HepG2 (cell line): ENCODE measurements around the gene PAXIP1. TPM values are rescaled to one million over a fixed set of nuclear protein-coding genes. Genes with fewer than 3 reads are reported as not detected.
A peak's percentile ranks its signal among the peaks of the same experiment; 100 is the strongest.

Experiments used
- AKAP8 ChIP-seq: sonication (generic); formaldehyde crosslinking; IDR thresholded peaks from 2 replicates; pipeline ENCODE4 v1.5.1; 2020; ENCODE audit warnings: mild to moderate bottlenecking, missing genetic modification reagents
- DNMT3B ChIP-seq: conservative IDR thresholded peaks from 2 replicates; pipeline ENCODE4 v1.6.1; 2016; ENCODE audit warnings: missing biosample characterization, control low read depth
- FOXO1 ChIP-seq: sonication (generic); formaldehyde crosslinking; IDR thresholded peaks from 2 replicates; pipeline ENCODE4 v1.4.0; 2020; ENCODE audit warnings: missing genetic modification reagents
- GATAD2A ChIP-seq: IDR thresholded peaks from 2 replicates; pipeline ENCODE4 v1.6.1; 2016
- HHEX ChIP-seq: IDR thresholded peaks from 2 replicates; pipeline ENCODE4 v1.6.1; 2016; ENCODE audit warnings: control low read depth
- HNRNPUL1 ChIP-seq: fragments of 200-400 bp; formaldehyde crosslinking; IDR thresholded peaks from 2 replicates; pipeline ENCODE4 v1.6.1; 2017; ENCODE audit warnings: low read depth, mild to moderate bottlenecking, low read length, moderate library complexity
- KLF9 ChIP-seq: IDR thresholded peaks from 2 replicates; pipeline ENCODE4 v1.6.1; 2016; ENCODE audit warnings: low read depth
- MTF1 ChIP-seq: sonication (generic); formaldehyde crosslinking; IDR thresholded peaks from 2 replicates; pipeline ENCODE4 v1.5.0; 2020; ENCODE audit warnings: missing genetic modification reagents
- MYNN ChIP-seq: sonication (generic); formaldehyde crosslinking; IDR thresholded peaks from 2 replicates; pipeline ENCODE4 v1.4.0; 2020; ENCODE audit warnings: mild to moderate bottlenecking, low read depth, missing genetic modification reagents
- POGZ ChIP-seq: sonication (generic); formaldehyde crosslinking; IDR thresholded peaks from 2 replicates; pipeline ENCODE4 v1.4.0; 2020; ENCODE audit warnings: mild to moderate bottlenecking, missing genetic modification reagents
- SP2 ChIP-seq: sonication (generic); formaldehyde crosslinking; IDR thresholded peaks from 2 replicates; pipeline ENCODE4 v1.5.1; 2020; ENCODE audit warnings: mild to moderate bottlenecking, missing genetic modification reagents
- SYNCRIP ChIP-seq: fragments of 200-400 bp; formaldehyde crosslinking; IDR thresholded peaks from 2 replicates; pipeline ENCODE4 v1.6.1; 2018; ENCODE audit warnings: mild to moderate bottlenecking, low read depth, low read length; ENCODE audit not compliant: insufficient read depth
- ZBTB7B ChIP-seq: sonication (generic); formaldehyde crosslinking; IDR thresholded peaks from 2 replicates; pipeline ENCODE4 v1.4.0; 2020; ENCODE audit warnings: missing genetic modification reagents
- ZNF230 ChIP-seq: sonication (generic); formaldehyde crosslinking; IDR thresholded peaks from 2 replicates; pipeline ENCODE4 v1.4.0; 2020; ENCODE audit warnings: mild to moderate bottlenecking, missing genetic modification reagents
- ZNF44 ChIP-seq: sonication (generic); formaldehyde crosslinking; IDR thresholded peaks from 2 replicates; pipeline ENCODE4 v1.5.1; 2020; ENCODE audit warnings: mild to moderate bottlenecking, missing genetic modification reagents
- ZNF451 ChIP-seq: sonication (generic); formaldehyde crosslinking; IDR thresholded peaks from 2 replicates; pipeline ENCODE4 v1.5.0; 2020; ENCODE audit warnings: mild to moderate bottlenecking, missing genetic modification reagents
- ZNF670 ChIP-seq: sonication (generic); formaldehyde crosslinking; IDR thresholded peaks from 2 replicates; pipeline ENCODE4 v1.8.0; 2022; ENCODE audit warnings: mild to moderate bottlenecking, missing genetic modification reagents, borderline replicate concordance
- ZNF703 ChIP-seq: sonication (generic); formaldehyde crosslinking; IDR thresholded peaks from 2 replicates; pipeline ENCODE4 v1.5.1; 2020; ENCODE audit warnings: missing genetic modification reagents, mild to moderate bottlenecking, moderate library complexity, borderline replicate concordance
- ZNF776 ChIP-seq: sonication (generic); formaldehyde crosslinking; IDR thresholded peaks from 2 replicates; pipeline ENCODE4 v1.4.0; 2020; ENCODE audit warnings: mild to moderate bottlenecking, missing genetic modification reagents
- ZNF883 ChIP-seq: sonication (generic); formaldehyde crosslinking; IDR thresholded peaks from 2 replicates; pipeline ENCODE4 v1.5.1; 2020; ENCODE audit warnings: mild to moderate bottlenecking, missing genetic modification reagents; ENCODE audit errors: not compliant biosample characterization
- ZSCAN20 ChIP-seq: sonication (generic); formaldehyde crosslinking; IDR thresholded peaks from 2 replicates; pipeline ENCODE4 v1.4.0; 2020; ENCODE audit warnings: missing genetic modification reagents, mild to moderate bottlenecking, borderline replicate concordance
- polyA plus RNA-seq, 8 experiments: library from polyadenylated mRNA; depleted of rRNA in 3 of 8; stranded (reverse) in 7 of 8; unstranded in 1 of 8; fragments of >200 nt; fragmentation: Illumina TruSeq in 4 of 8; extraction: Trizol in 4 of 8; gene quantifications; 2 replicates each; pipeline versions ENCODE4 v1.2.1 to v1.2.3, GENCODE V29; 2011 to 2016; ENCODE audit warnings: low read depth in 4 of 8, missing spikeins in 1 of 8, mixed read lengths in 1 of 8; ENCODE audit not compliant: insufficient read depth in 1 of 8
- total RNA-seq, 5 experiments: library from RNA; depleted of rRNA; stranded (reverse); fragments of >200 nt; fragmentation: Illumina TruSeq; extraction: Trizol; gene quantifications; 2 replicates each; pipeline ENCODE4 v1.2.3, GENCODE V29; 2016; ENCODE audit warnings: low read depth in 1 of 5
- TF ChIP-seq, protein P1 (sequence below): sonication (generic); formaldehyde crosslinking; IDR thresholded peaks from 2 replicates; pipeline ENCODE4 v1.4.0; 2020; ENCODE audit warnings: missing genetic modification reagents
- TF ChIP-seq, protein P2 (sequence below): sonication (generic); formaldehyde crosslinking; IDR thresholded peaks from 2 replicates; pipeline ENCODE4 v1.4.0; 2020; ENCODE audit warnings: low read depth, mild to moderate bottlenecking, missing genetic modification reagents
- TF ChIP-seq, protein P3 (sequence below): sonication (generic); formaldehyde crosslinking; IDR thresholded peaks from 2 replicates; pipeline ENCODE4 v1.9.0; 2021; ENCODE audit warnings: missing genetic modification reagents, borderline replicate concordance

PAXIP1 gene
- total and polyA plus RNA-seq, 2 of the 13 experiments (the other 11 are each of a cell fraction or from before 2014, with no cell fraction given) = 11.6 to 16.2 TPM

DNA sequence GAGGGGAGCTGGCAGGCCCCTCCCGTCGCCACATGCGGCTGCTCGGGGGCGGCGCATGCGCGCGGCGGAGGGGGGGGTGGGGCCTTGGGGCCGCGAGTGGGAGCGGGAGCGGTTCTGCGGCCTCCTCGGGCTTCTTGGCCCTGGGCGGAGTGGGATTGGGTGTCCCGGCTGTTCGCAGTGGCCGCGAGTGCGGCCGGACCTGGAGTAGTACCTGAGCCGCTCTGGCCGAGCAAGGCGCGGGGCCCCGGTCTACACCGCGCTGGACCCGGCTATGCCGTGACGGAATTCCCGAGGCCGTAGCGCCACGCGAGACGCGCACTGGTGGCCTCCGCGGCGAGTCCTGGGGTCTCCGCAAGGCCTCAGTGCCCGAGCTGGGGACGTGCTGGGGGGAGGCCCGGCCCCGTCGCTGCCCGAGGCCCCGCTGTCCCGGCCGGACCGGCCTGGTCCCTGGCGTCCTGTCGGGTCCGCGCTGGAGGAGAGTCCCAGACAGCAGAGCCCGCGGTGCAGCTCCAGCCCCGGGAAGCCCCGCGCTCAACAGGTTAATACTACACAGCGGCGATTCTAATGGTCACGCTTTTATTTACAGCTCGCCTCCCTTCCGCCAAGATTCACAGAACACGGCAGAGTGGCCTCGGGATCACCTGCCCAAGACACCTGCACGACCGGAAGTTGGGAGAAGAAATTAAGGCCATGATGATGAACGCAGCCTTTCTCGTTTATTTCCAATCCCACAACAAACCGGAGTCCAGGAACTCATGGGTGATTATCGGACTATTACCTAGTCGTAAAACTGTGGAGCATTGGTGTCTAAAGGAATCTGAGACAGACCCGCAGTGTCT is 671 bp upstream of the PAXIP1 start (continued):
- TF ChIP-seq ZNF230 (peak; percentile 36), ZNF776 (peak; percentile 71; the same call in 1 of the 2 replicates), GATAD2A (CRISPR knock-in tag) (peak; percentile 8), MTF1 (peak; percentile 58; the same call in 1 of the 2 replicates), HHEX (CRISPR knock-in tag) (no peak), AKAP8 (CRISPR knock-in tag) (0 out of 2 replicates have a peak, but pooled peaks have one; percentile 60), ZNF703 (CRISPR knock-in tag) (no peak), ZNF883 (CRISPR knock-in tag) (peak; percentile 68), HNRNPUL1 (no peak), POGZ (CRISPR knock-in tag) (peak; percentile 63), MYNN (CRISPR knock-in tag) (0 out of 2 replicates have a peak, but pooled peaks have one; percentile 37), ZBTB7B (peak; percentile 85), SYNCRIP (no peak), ZSCAN20 (no peak), ZNF451 (CRISPR knock-in tag) (peak; percentile 84; the same call in 1 of the 2 replicates), DNMT3B (CRISPR knock-in tag) (no peak), ZNF44 (peak; percentile 73; the same call in 1 of the 2 replicates), SP2 (CRISPR knock-in tag) (0 out of 2 replicates have a peak, but pooled peaks have one; percentile 16), FOXO1 (peak; percentile 63; the same call in 1 of the 2 replicates), ZNF670 (CRISPR knock-in tag) (peak; percentile 72; the same call in 1 of the 2 replicates), KLF9 (no peak)
- TF ChIP-seq, protein P1, sequence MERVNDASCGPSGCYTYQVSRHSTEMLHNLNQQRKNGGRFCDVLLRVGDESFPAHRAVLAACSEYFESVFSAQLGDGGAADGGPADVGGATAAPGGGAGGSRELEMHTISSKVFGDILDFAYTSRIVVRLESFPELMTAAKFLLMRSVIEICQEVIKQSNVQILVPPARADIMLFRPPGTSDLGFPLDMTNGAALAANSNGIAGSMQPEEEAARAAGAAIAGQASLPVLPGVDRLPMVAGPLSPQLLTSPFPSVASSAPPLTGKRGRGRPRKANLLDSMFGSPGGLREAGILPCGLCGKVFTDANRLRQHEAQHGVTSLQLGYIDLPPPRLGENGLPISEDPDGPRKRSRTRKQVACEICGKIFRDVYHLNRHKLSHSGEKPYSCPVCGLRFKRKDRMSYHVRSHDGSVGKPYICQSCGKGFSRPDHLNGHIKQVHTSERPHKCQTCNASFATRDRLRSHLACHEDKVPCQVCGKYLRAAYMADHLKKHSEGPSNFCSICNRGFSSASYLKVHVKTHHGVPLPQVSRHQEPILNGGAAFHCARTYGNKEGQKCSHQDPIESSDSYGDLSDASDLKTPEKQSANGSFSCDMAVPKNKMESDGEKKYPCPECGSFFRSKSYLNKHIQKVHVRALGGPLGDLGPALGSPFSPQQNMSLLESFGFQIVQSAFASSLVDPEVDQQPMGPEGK (CRISPR knock-in tag) = 0 out of 2 replicates have a peak, but pooled peaks have one; percentile 41
- TF ChIP-seq, protein P2, sequence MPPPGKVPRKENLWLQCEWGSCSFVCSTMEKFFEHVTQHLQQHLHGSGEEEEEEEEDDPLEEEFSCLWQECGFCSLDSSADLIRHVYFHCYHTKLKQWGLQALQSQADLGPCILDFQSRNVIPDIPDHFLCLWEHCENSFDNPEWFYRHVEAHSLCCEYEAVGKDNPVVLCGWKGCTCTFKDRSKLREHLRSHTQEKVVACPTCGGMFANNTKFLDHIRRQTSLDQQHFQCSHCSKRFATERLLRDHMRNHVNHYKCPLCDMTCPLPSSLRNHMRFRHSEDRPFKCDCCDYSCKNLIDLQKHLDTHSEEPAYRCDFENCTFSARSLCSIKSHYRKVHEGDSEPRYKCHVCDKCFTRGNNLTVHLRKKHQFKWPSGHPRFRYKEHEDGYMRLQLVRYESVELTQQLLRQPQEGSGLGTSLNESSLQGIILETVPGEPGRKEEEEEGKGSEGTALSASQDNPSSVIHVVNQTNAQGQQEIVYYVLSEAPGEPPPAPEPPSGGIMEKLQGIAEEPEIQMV (CRISPR knock-in tag) = peak; percentile 72; the same call in 1 of the 2 replicates
- TF ChIP-seq, protein P3, sequence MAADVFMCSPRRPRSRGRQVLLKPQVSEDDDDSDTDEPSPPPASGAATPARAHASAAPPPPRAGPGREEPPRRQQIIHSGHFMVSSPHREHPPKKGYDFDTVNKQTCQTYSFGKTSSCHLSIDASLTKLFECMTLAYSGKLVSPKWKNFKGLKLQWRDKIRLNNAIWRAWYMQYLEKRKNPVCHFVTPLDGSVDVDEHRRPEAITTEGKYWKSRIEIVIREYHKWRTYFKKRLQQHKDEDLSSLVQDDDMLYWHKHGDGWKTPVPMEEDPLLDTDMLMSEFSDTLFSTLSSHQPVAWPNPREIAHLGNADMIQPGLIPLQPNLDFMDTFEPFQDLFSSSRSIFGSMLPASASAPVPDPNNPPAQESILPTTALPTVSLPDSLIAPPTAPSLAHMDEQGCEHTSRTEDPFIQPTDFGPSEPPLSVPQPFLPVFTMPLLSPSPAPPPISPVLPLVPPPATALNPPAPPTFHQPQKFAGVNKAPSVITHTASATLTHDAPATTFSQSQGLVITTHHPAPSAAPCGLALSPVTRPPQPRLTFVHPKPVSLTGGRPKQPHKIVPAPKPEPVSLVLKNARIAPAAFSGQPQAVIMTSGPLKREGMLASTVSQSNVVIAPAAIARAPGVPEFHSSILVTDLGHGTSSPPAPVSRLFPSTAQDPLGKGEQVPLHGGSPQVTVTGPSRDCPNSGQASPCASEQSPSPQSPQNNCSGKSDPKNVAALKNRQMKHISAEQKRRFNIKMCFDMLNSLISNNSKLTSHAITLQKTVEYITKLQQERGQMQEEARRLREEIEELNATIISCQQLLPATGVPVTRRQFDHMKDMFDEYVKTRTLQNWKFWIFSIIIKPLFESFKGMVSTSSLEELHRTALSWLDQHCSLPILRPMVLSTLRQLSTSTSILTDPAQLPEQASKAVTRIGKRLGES (CRISPR knock-in tag) = no peak
